ENCODE measurements around the gene GALNT11.

The GALNT11 gene

GRCh38 chr7:152076324-152076821 lies 50.9 kb downstream of the GALNT11 start:
- peak in 1 of 2 donors; percentile 40 for DNase-seq

GRCh38 chr7:152076940-152077933 lies 51.8 kb downstream of the GALNT11 start:
- no peak for DNase-seq

- DNase-seq: no peak
Observed at GRCh38 chr7:152078025-152078424, 52.6 kb downstream of the GALNT11 start.

GRCh38 chr7:152078786-152079185 lies 53.3 kb downstream of the GALNT11 start:
- no peak for DNase-seq

GRCh38 chr7:152081088-152081487 lies 55.6 kb downstream of the GALNT11 start:
- no peak for DNase-seq

- peak; percentile 49 to 59 for DNase-seq
Observed at GRCh38 chr7:152082073-152082721, 56.7 kb downstream of the GALNT11 start.

GRCh38 chr7:152085131-152085530 lies 59.7 kb downstream of the GALNT11 start:
- DNase-seq: no peak

GRCh38 chr7:152086513-152086912 lies 61.0 kb downstream of the GALNT11 start:
- DNase-seq: no peak

- DNase-seq: no peak
Observed at GRCh38 chr7:152089183-152089582, 63.7 kb downstream of the GALNT11 start.

GRCh38 chr7:152090747-152091146 lies 65.3 kb downstream of the GALNT11 start:
- peak in 1 of 2 donors; percentile 16 for DNase-seq

GRCh38 chr7:152093717-152094116 lies 68.2 kb downstream of the GALNT11 start:
- no peak for DNase-seq

- no peak for DNase-seq
Observed at GRCh38 chr7:152095771-152096170, 70.3 kb downstream of the GALNT11 start.

GRCh38 chr7:152097330-152097729 lies 71.9 kb downstream of the GALNT11 start:
- DNase-seq: no peak

GRCh38 chr7:152103066-152103465 lies 77.6 kb downstream of the GALNT11 start:
- no peak for DNase-seq

GRCh38 chr7:152103691-152104090 lies 78.2 kb downstream of the GALNT11 start:
- DNase-seq: no peak

GRCh38 chr7:152105205-152105604 lies 79.7 kb downstream of the GALNT11 start:
- DNase-seq: no peak

GRCh38 chr7:152106990-152107389 lies 81.5 kb downstream of the GALNT11 start:
- DNase-seq: peak in 1 of 2 donors; percentile 3

GRCh38 chr7:152107945-152108344 lies 82.5 kb downstream of the GALNT11 start:
- no peak for DNase-seq

GRCh38 chr7:152108359-152108758 lies 82.9 kb downstream of the GALNT11 start:
- DNase-seq: no peak

GRCh38 chr7:152112829-152113228 lies 87.4 kb downstream of the GALNT11 start:
- DNase-seq: no peak

- DNase-seq: no peak
Observed at GRCh38 chr7:152115021-152115718, 89.7 kb downstream of the GALNT11 start.

- DNase-seq: no peak
Observed at GRCh38 chr7:152117356-152117755, 91.9 kb downstream of the GALNT11 start.

GRCh38 chr7:152120210-152120609 lies 94.7 kb downstream of the GALNT11 start:
- DNase-seq: no peak
